Stimulated activated CD4-positive, alpha-beta T cell treated with anti-CD3 and anti-CD28 coated beads, Interleukin-15, amount 100 ng/mL, for 24 hours (primary cell): ENCODE measurements around the gene PCDHA4.

Experiments
- DNase-seq: peaks from one replicate; pipeline ENCODE4 v3.0.0-alpha.2; 2020

Gene PCDHA4

GRCh38 chr5:140862441-140863295, 55.8 kb downstream of the PCDHA4 start:
- no peak for DNase-seq
